GM23338 (cell line): Measurements from ENCODE around the gene SEMA5A.

Experiments used
- EZH2 ChIP-seq: fragments of 200-600 bp; sonication (generic); IDR thresholded peaks from one replicate; pipeline ENCODE4 v1.8.0; 2017; ENCODE audit warnings: antibody characterized with exemption, mild to moderate bottlenecking, low read depth; ENCODE audit not compliant: unreplicated experiment
- POLR2AphosphoS5 ChIP-seq: IDR thresholded peaks from 2 replicates; pipeline ENCODE4 v1.6.1; 2016; ENCODE audit warnings: antibody characterized with exemption, low read depth
- TF ChIP-seq, protein P1 (sequence below), 2 experiments: fragments of 200-600 bp in 1 of 2; sonication (generic) in 1 of 2; conservative IDR thresholded peaks; 2 replicates each; pipeline versions ENCODE4 v1.5.1 to v1.6.1; 2016 to 2017; ENCODE audit warnings: antibody characterized with exemption in 2 of 2, low read depth in 2 of 2, mild to moderate bottlenecking in 2 of 2, moderate library complexity in 1 of 2
- TF ChIP-seq, protein P2 (sequence below): IDR thresholded peaks from one replicate; pipeline ENCODE4 v1.6.1; 2018; ENCODE audit warnings: antibody characterized with exemption; ENCODE audit not compliant: unreplicated experiment

GRCh38 chr5:9512457-9512856 lies 33.4 kb downstream of the SEMA5A start:
- TF ChIP-seq, protein P1, sequence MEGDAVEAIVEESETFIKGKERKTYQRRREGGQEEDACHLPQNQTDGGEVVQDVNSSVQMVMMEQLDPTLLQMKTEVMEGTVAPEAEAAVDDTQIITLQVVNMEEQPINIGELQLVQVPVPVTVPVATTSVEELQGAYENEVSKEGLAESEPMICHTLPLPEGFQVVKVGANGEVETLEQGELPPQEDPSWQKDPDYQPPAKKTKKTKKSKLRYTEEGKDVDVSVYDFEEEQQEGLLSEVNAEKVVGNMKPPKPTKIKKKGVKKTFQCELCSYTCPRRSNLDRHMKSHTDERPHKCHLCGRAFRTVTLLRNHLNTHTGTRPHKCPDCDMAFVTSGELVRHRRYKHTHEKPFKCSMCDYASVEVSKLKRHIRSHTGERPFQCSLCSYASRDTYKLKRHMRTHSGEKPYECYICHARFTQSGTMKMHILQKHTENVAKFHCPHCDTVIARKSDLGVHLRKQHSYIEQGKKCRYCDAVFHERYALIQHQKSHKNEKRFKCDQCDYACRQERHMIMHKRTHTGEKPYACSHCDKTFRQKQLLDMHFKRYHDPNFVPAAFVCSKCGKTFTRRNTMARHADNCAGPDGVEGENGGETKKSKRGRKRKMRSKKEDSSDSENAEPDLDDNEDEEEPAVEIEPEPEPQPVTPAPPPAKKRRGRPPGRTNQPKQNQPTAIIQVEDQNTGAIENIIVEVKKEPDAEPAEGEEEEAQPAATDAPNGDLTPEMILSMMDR (conservative IDR thresholded peaks at IDR 0.05; ENCODE audit: low read depth in 2 of 2), result no peak
- TF ChIP-seq EZH2, result no peak
- TF ChIP-seq, protein P2, sequence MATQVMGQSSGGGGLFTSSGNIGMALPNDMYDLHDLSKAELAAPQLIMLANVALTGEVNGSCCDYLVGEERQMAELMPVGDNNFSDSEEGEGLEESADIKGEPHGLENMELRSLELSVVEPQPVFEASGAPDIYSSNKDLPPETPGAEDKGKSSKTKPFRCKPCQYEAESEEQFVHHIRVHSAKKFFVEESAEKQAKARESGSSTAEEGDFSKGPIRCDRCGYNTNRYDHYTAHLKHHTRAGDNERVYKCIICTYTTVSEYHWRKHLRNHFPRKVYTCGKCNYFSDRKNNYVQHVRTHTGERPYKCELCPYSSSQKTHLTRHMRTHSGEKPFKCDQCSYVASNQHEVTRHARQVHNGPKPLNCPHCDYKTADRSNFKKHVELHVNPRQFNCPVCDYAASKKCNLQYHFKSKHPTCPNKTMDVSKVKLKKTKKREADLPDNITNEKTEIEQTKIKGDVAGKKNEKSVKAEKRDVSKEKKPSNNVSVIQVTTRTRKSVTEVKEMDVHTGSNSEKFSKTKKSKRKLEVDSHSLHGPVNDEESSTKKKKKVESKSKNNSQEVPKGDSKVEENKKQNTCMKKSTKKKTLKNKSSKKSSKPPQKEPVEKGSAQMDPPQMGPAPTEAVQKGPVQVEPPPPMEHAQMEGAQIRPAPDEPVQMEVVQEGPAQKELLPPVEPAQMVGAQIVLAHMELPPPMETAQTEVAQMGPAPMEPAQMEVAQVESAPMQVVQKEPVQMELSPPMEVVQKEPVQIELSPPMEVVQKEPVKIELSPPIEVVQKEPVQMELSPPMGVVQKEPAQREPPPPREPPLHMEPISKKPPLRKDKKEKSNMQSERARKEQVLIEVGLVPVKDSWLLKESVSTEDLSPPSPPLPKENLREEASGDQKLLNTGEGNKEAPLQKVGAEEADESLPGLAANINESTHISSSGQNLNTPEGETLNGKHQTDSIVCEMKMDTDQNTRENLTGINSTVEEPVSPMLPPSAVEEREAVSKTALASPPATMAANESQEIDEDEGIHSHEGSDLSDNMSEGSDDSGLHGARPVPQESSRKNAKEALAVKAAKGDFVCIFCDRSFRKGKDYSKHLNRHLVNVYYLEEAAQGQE, result no peak
- TF ChIP-seq POLR2AphosphoS5, result no peak
